H1 (cell line): Measurements from ENCODE around the gene ZNF48. TPM values are rescaled to one million over a fixed set of nuclear protein-coding genes. Genes with fewer than 3 reads are reported as not detected.

Experiments used
- CTCF ChIA-PET: fragments of 300-600 bp; sonication (Branson Sonifier 250); formaldehyde crosslinking; loops from one replicate; lab custom pipeline; 2021; ENCODE audit not compliant: partially characterized antibody; lab: Charles Lee
- POLR2A ChIA-PET: fragments of 300-600 bp; sonication (Branson Sonifier 250); formaldehyde crosslinking; loops from one replicate; lab custom pipeline; 2021; ENCODE audit warnings: inconsistent platforms; ENCODE audit not compliant: partially characterized antibody; lab: Charles Lee
- DNase-seq, 2 experiments: peaks; one replicate each; pipeline versions ENCODE4 v3.0.0 to v3.0.0-alpha.2; 2010 to 2022; ENCODE audit warnings: low spot score in 2 of 2, low read depth in 1 of 2, mixed read lengths in 1 of 2
- FAIRE-seq: peaks from 2 replicates; lab custom pipeline; 2011; peaks lifted over from hg19 to GRCh38; lab: Jason Lieb, UNC
- H2AFZ ChIP-seq: 2 replicates; pipeline ENCODE4 v1.8.1; 2012; ENCODE audit warnings: low read length, inconsistent platforms
- H2AK5ac ChIP-seq: 2 replicates; pipeline ENCODE4 v1.6.1; 2013; ENCODE audit warnings: low read depth, low read length
- H2BK120ac ChIP-seq: replicated peaks from 2 replicates; pipeline ENCODE3; 2013; ENCODE audit warnings: low read depth, low read length, inconsistent platforms
- H2BK12ac ChIP-seq: 2 replicates; pipeline ENCODE4 v1.6.1; 2013; ENCODE audit warnings: low read depth, low read length
- H2BK15ac ChIP-seq: 2 replicates; pipeline ENCODE4 v1.6.1; 2013; ENCODE audit warnings: low read length
- H2BK20ac ChIP-seq: 2 replicates; pipeline ENCODE4 v1.6.1; 2013; ENCODE audit warnings: low read length
- H2BK5ac ChIP-seq: 2 replicates; pipeline ENCODE4 v1.6.1; 2013; ENCODE audit warnings: low read depth, low read length
- H3K14ac ChIP-seq: 2 replicates; pipeline ENCODE4 v1.6.1; 2013; ENCODE audit warnings: inconsistent platforms; ENCODE audit not compliant: insufficient read length
- H3K18ac ChIP-seq: 2 replicates; pipeline ENCODE4 v1.6.1; 2013; ENCODE audit warnings: low read length; ENCODE audit errors: extremely low read depth
- H3K23ac ChIP-seq: 2 replicates; pipeline ENCODE4 v1.6.1; 2013; ENCODE audit warnings: inconsistent platforms; ENCODE audit not compliant: insufficient read length
- H3K23me2 ChIP-seq: 2 replicates; pipeline ENCODE4 v1.6.1; 2013; ENCODE audit warnings: low read depth, low read length
- H3K27ac ChIP-seq: 2 replicates; pipeline ENCODE4 v1.6.1; 2011; ENCODE audit warnings: low read depth, low read length, inconsistent platforms
- H3K27me3 ChIP-seq, 4 experiments: replicated peaks in 1 of 4; 1 replicate in 1 of 4; 2 replicates in 3 of 4; pipeline versions ENCODE4 v1.6.1 to v1.8.1; 2011 to 2013; ENCODE audit warnings: low read length in 3 of 4, mild to moderate bottlenecking in 3 of 4, inconsistent platforms in 2 of 4, mixed read lengths in 2 of 4, moderate library complexity in 1 of 4; ENCODE audit not compliant: control insufficient read depth in 3 of 4, insufficient read depth in 3 of 4; ENCODE audit errors: extremely low read depth in 1 of 4
- H3K36me3 ChIP-seq, 4 experiments: 2 replicates each; pipeline versions ENCODE4 v1.6.1 to v1.8.1; 2011 to 2013; ENCODE audit warnings: mild to moderate bottlenecking in 4 of 4, low read length in 3 of 4, moderate library complexity in 2 of 4, control low read depth in 1 of 4, inconsistent platforms in 1 of 4; ENCODE audit not compliant: insufficient read depth in 4 of 4, control insufficient read depth in 2 of 4
- H3K4ac ChIP-seq: replicated peaks from 2 replicates; pipeline ENCODE3; 2013; ENCODE audit warnings: low read length, low read depth, mixed read lengths, inconsistent platforms; ENCODE audit not compliant: insufficient read length
- H3K4me1 ChIP-seq, 4 experiments: replicated peaks in 1 of 4; 1 replicate in 1 of 4; 2 replicates in 3 of 4; pipeline versions ENCODE4 v1.6.1 to v1.8.1; 2011 to 2013; ENCODE audit warnings: low read length in 3 of 4, inconsistent platforms in 2 of 4, mixed read lengths in 1 of 4; ENCODE audit not compliant: insufficient read depth in 4 of 4, control insufficient read depth in 3 of 4
- H3K4me2 ChIP-seq, 2 experiments: 2 replicates each; pipeline versions ENCODE4 v1.6.1 to v1.8.1; 2011 to 2013; ENCODE audit warnings: low read depth in 2 of 2, low read length in 2 of 2, control low read depth in 1 of 2, inconsistent platforms in 1 of 2, mild to moderate bottlenecking in 1 of 2; ENCODE audit not compliant: insufficient read depth in 1 of 2
- H3K4me3 ChIP-seq, 4 experiments: fragments of 200-600, 300-600 bp in 1 of 4; sonication (generic), shearing (Covaris generic), sonication (Bioruptor Twin) in 1 of 4; 2 replicates each; pipeline versions ENCODE4 v1.5.1 to v1.8.1; 2011 to 2016; ENCODE audit warnings: low read length in 4 of 4, low read depth in 3 of 4, control low read depth in 2 of 4, inconsistent platforms in 2 of 4, mild to moderate bottlenecking in 2 of 4, mixed read lengths in 1 of 4, moderate library complexity in 1 of 4; ENCODE audit not compliant: insufficient read depth in 2 of 4; ENCODE audit errors: extremely low read depth in 1 of 4
- H3K56ac ChIP-seq: replicated peaks from 2 replicates; pipeline ENCODE3; 2013; ENCODE audit warnings: low read depth, mild to moderate bottlenecking, mixed read lengths, low read length, inconsistent platforms; ENCODE audit not compliant: insufficient read length
- H3K79me1 ChIP-seq: 2 replicates; pipeline ENCODE4 v1.6.1; 2013; ENCODE audit warnings: low read depth, low read length, control low read depth
- H3K79me2 ChIP-seq, 2 experiments: 2 replicates each; pipeline versions ENCODE4 v1.6.1 to v1.8.1; 2012 to 2013; ENCODE audit warnings: low read length in 2 of 2, mild to moderate bottlenecking in 2 of 2, inconsistent platforms in 1 of 2; ENCODE audit not compliant: insufficient read depth in 2 of 2, control insufficient read depth in 1 of 2
- H3K9ac ChIP-seq, 4 experiments: replicated peaks in 1 of 4; 1 replicate in 1 of 4; 2 replicates in 3 of 4; pipeline versions ENCODE4 v1.6.1 to v1.8.1; 2011 to 2013; ENCODE audit warnings: low read depth in 3 of 4, low read length in 3 of 4, control low read depth in 2 of 4, mild to moderate bottlenecking in 2 of 4, moderate library complexity in 2 of 4, inconsistent platforms in 1 of 4; ENCODE audit errors: extremely low read depth in 1 of 4
- H3K9me3 ChIP-seq, 2 experiments: 2 replicates each; pipeline versions ENCODE4 v1.6.1 to v1.8.1; 2012 to 2013; ENCODE audit warnings: mild to moderate bottlenecking in 2 of 2, moderate library complexity in 2 of 2, control low read depth in 1 of 2, inconsistent platforms in 1 of 2, low read depth in 1 of 2, low read length in 1 of 2, mixed read lengths in 1 of 2; ENCODE audit not compliant: insufficient read depth in 2 of 2
- H4K20me1 ChIP-seq, 2 experiments: replicated peaks in 1 of 2; 2 replicates each; pipeline versions ENCODE3 to v1.8.1; 2011 to 2013; ENCODE audit warnings: inconsistent platforms in 2 of 2, low read length in 2 of 2, mild to moderate bottlenecking in 1 of 2; ENCODE audit not compliant: insufficient read depth in 2 of 2, control insufficient read depth in 1 of 2
- H4K5ac ChIP-seq: 2 replicates; pipeline ENCODE4 v1.6.1; 2013; ENCODE audit warnings: low read length, low read depth, mixed read lengths, inconsistent platforms; ENCODE audit not compliant: insufficient read length
- H4K8ac ChIP-seq: 2 replicates; pipeline ENCODE4 v1.8.0; 2013; ENCODE audit warnings: mild to moderate bottlenecking, moderate library complexity, low read length, inconsistent platforms; ENCODE audit not compliant: insufficient read depth; ENCODE audit errors: extremely low read depth
- H4K91ac ChIP-seq: replicated peaks from 2 replicates; pipeline ENCODE3; 2013; ENCODE audit warnings: low read length, mixed read lengths, inconsistent platforms; ENCODE audit not compliant: insufficient read length
- ASH2L ChIP-seq: fragments of 200-600, 300-600 bp; sonication (generic); IDR thresholded peaks from one replicate; pipeline ENCODE4 v1.7.1; 2017; ENCODE audit warnings: low read length
- BACH1 ChIP-seq: IDR thresholded peaks from 2 replicates; pipeline ENCODE4 v1.6.1; 2012; ENCODE audit warnings: low read length, improper control_type of control experiment
- CHD1 ChIP-seq: IDR thresholded peaks from 2 replicates; pipeline ENCODE4 v1.6.1; 2012; ENCODE audit warnings: low read depth, low read length, improper control_type of control experiment
- GABPA ChIP-seq: IDR thresholded peaks from 2 replicates; pipeline ENCODE4 v1.6.1; 2011; ENCODE audit warnings: mild to moderate bottlenecking, low read length, moderate library complexity, borderline replicate concordance; ENCODE audit not compliant: insufficient read depth
- JUN ChIP-seq: IDR thresholded peaks from 2 replicates; pipeline ENCODE4 v1.6.1; 2011; ENCODE audit warnings: low read depth, mild to moderate bottlenecking, improper control_type of control experiment, low read length
- JUND ChIP-seq: IDR thresholded peaks from 2 replicates; pipeline ENCODE4 v1.6.1; 2011; ENCODE audit warnings: mild to moderate bottlenecking, improper control_type of control experiment, low read length
- KDM4A ChIP-seq: IDR thresholded peaks from one replicate; pipeline ENCODE4 v1.7.1; 2012; ENCODE audit warnings: low read depth, mild to moderate bottlenecking, moderate library complexity, low read length, inconsistent platforms; ENCODE audit not compliant: severe bottlenecking
- KDM5A ChIP-seq: fragments of 200-600 bp; IDR thresholded peaks from 2 replicates; pipeline ENCODE4 v1.7.1; 2012; ENCODE audit warnings: mild to moderate bottlenecking, low read length, inconsistent platforms, mixed read lengths
- PHF8 ChIP-seq: fragments of 200-600 bp; sonication (generic); conservative IDR thresholded peaks from 2 replicates; pipeline ENCODE4 v1.7.1; 2012; ENCODE audit warnings: low read depth, mild to moderate bottlenecking, inconsistent platforms, low read length, moderate library complexity
- SP1 ChIP-seq: IDR thresholded peaks from 2 replicates; pipeline ENCODE4 v1.6.1; 2011; ENCODE audit warnings: low read depth, low read length
- SP2 ChIP-seq: IDR thresholded peaks from 2 replicates; pipeline ENCODE4 v1.6.1; 2012; ENCODE audit warnings: mild to moderate bottlenecking, low read length, inconsistent platforms
- TAF1 ChIP-seq: IDR thresholded peaks from 2 replicates; pipeline ENCODE4 v1.6.1; 2011; ENCODE audit warnings: mild to moderate bottlenecking, low read depth, low read length
- TEAD4 ChIP-seq: IDR thresholded peaks from 2 replicates; pipeline ENCODE4 v1.6.1; 2012; ENCODE audit warnings: low read depth, low read length, inconsistent platforms, mixed read lengths
- WGBS, 2 experiments: shearing (Covaris generic) in 1 of 2; methylation state at CpG; one replicate each; pipeline versions ENCODE4 v1.1.6 to v1.1.7; 2013 to 2015; ENCODE audit warnings: low lambda C conversion rate in 2 of 2, mixed read lengths in 2 of 2, inconsistent platforms in 1 of 2, low coverage in 1 of 2, missing lambda C conversion rate in 1 of 2; ENCODE audit not compliant: insufficient replicate concordance in 2 of 2, insufficient coverage in 1 of 2, insufficient read length in 1 of 2; ENCODE audit errors: extremely low coverage in 1 of 2, missing lambda C conversion rate in 1 of 2; 5-methylcytosine and 5-hydroxymethylcytosine counted together
- polyA plus RNA-seq, 7 experiments: library from polyadenylated mRNA; depleted of rRNA in 3 of 7; stranded (reverse) in 5 of 7; unstranded in 2 of 7; fragments of >200 nt in 5 of 7; fragments of 200-250 nt in 2 of 7; gene quantifications; 1 replicate in 5 of 7; 2 replicates in 1 of 7; 4 replicates in 1 of 7; pipeline versions ENCODE4 v1.2.1 to v1.2.3, GENCODE V29; 2011 to 2013; ENCODE audit warnings: missing spikeins in 2 of 7, mixed read lengths in 2 of 7
- total RNA-seq: library from RNA; stranded (reverse); fragmentation: NEBNext Ultra II Directional; extraction: Animal tissue kit (Norgen Biotek cat#: 25700); gene quantifications from 2 replicates; pipeline ENCODE4 v1.2.1, GENCODE V29; 2021
- TF ChIP-seq, protein P1 (sequence below): IDR thresholded peaks from 2 replicates; pipeline ENCODE4 v1.6.1; 2011; ENCODE audit warnings: low read length, improper control_type of control experiment

ZNF48 gene
- total and polyA plus RNA-seq, 2 of the 8 experiments (the other 6 are each of a cell fraction or from before 2014, with no cell fraction given) = 30.4 to 41.2 TPM

DNA sequence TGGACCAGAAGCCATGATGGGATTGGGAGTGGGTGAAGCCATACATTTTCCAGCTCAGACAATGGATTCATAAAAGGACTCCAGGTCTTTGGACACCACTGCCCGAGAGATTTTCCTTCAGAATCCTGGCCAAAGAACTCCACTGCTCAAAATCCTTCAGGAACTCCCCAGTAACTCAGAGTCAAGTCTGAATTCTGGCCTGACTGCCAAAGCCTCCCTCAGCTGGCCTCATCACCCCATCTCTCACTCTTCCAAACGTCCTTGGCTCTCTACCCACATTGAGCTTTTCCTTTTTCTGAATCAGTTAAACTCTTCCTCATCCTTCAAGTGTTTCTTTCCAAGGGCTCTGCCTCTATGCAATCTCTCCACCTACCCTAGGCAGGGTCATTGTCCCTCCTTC is 11.7 kb upstream of the ZNF48 start:
- Histone ChIP-seq H3K23ac (no peak overlapping the region), H4K20me1 (no peaks in the 10 kb centered on the region), H3K9me3 (no peaks in the 10 kb centered on the region), H3K79me2 (no peaks in the 10 kb centered on the region), H4K5ac (no peak overlapping the region), H3K14ac (no peak overlapping the region), H2AFZ (no peak overlapping the region), H2BK120ac (no peak overlapping the region), H4K91ac (no peak overlapping the region), H2AK5ac (no peak overlapping the region), H3K36me3 (no peaks in the 10 kb centered on the region), H3K4me1 (no peaks in the 10 kb centered on the region; a peak in 1 of 7 replicates), H3K27me3 (no peaks in the 10 kb centered on the region), H3K4me3 (no peak overlapping the region), H2BK5ac (no peak overlapping the region), H3K27ac (no peak overlapping the region), H3K56ac (no peak overlapping the region), H3K23me2 (peaks cover 3% of the 10 kb centered on the region; the same call in 1 of the 2 replicates), H3K4me2 (no peak overlapping the region), H2BK15ac (no peak overlapping the region), H3K18ac (no peak overlapping the region), H4K8ac (no peak overlapping the region), H2BK12ac (no peak overlapping the region), H3K9ac (no peak overlapping the region), H2BK20ac (no peak overlapping the region), H3K4ac (no peak overlapping the region), H3K79me1 (no peaks in the 10 kb centered on the region)
- WGBS, 2 experiments = 86% methylated on average over 2 of the region's 2 CpGs; no CpG with 5 or more reads in 1 of the 2 experiments
- no peak for FAIRE-seq
- TF ChIP-seq PHF8 (no peak), GABPA (no peak), JUN (no peak), KDM4A (no peak), ASH2L (no peak), KDM5A (no peak), BACH1 (no peak), CHD1 (no peak), SP2 (no peak), JUND (no peak), TEAD4 (no peak), SP1 (no peak), TAF1 (no peak)
- TF ChIP-seq, protein P1, sequence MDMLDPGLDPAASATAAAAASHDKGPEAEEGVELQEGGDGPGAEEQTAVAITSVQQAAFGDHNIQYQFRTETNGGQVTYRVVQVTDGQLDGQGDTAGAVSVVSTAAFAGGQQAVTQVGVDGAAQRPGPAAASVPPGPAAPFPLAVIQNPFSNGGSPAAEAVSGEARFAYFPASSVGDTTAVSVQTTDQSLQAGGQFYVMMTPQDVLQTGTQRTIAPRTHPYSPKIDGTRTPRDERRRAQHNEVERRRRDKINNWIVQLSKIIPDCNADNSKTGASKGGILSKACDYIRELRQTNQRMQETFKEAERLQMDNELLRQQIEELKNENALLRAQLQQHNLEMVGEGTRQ = no peak
- CTCF ChIA-PET = interaction anchor here (1.1 to 2.5 kb wide), 4 partner anchors 12 to 231 kb away, joined by 3 to 9 read pairs (median 4); partner anchors contain the start of gene ZNF48
- DNase-seq = no peak
- POLR2A ChIA-PET = interaction anchor here (0.6 to 13.6 kb wide), 7 partner anchors 12 to 704 kb away, joined by 3 to 151 read pairs (median 3); partner anchors contain the start of gene ZNF48
